DLD1 (cell line): ENCODE data around the gene RAB5B.
"Not testable (repeated sequence)": the region's sequence is repeated elsewhere in the genome, so short reads cannot be mapped to it uniquely, and the experiment has no call there.

Source experiments
- in situ Hi-C: cut with HindIII; loops from 2 replicates; pipeline ENCODE4 v1.10.0; 2017; ENCODE audit warnings: low sequenced_read_pairs

RAB5B gene

GRCh38 chr12:56013482-56013881 lies 39.6 kb downstream of the RAB5B start:
- in situ Hi-C loops, result no loop called here

DNA sequence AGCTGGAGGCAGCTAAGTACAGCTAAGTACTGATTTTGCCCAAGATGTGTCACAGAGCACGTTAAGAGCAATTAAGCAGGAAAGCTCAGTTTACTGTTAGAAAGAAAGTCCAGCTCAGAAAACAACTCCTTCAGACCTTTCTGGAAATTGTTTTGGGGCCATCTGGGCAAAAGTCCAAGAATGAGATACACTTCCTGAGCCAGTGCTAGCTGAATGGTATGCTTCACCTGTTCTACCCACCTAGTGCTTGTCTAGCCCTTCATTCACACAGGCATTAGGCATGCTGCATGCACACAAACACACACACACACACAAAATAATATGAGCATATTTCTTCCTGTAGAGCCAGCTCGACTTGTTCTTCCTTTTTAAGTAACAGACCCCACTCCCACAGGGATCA lies 40.3 kb downstream of the RAB5B start:
- in situ Hi-C loops, result no loop called here

DNA sequence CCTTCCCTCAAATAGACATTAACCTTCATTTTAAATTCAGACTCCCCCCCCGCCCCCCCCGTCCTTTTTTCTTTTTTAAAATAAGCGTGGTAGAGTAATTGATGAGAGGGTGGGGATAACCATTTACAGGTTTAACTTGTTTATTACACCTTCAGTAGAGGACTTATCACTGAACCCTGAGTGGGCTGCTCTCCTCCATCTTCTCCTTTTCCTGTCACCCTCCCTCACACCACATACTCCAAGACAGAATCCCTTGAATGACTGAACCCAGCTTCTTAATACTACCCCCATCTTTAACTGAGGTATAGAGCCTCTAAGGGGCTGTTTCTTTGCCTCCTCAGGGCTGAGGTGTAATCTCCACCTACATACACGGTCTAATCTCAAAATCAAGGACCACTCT lies 43.3 kb downstream of the RAB5B start:
- in situ Hi-C loops, result no loop called here

DNA sequence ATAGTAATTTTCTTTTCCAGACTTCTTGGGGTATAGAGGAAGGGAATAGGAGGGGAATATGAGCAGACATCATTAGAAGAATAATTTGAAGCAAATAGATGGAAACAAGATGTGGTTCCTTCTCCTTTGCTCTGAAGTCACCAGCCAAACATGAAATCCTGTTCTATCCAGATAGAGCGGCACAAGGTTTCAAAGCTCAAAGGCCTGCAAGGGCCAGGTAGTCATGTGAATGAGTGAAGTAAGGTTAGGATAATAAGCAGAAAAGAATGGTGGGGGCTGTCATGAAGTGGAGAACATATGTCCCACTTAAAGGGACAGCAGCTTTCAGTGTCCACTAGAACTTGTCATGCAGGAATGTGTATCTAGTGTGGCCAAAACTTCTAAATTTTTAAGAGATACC lies 44.5 kb downstream of the RAB5B start:
- in situ Hi-C loops, result no loop called here

DNA sequence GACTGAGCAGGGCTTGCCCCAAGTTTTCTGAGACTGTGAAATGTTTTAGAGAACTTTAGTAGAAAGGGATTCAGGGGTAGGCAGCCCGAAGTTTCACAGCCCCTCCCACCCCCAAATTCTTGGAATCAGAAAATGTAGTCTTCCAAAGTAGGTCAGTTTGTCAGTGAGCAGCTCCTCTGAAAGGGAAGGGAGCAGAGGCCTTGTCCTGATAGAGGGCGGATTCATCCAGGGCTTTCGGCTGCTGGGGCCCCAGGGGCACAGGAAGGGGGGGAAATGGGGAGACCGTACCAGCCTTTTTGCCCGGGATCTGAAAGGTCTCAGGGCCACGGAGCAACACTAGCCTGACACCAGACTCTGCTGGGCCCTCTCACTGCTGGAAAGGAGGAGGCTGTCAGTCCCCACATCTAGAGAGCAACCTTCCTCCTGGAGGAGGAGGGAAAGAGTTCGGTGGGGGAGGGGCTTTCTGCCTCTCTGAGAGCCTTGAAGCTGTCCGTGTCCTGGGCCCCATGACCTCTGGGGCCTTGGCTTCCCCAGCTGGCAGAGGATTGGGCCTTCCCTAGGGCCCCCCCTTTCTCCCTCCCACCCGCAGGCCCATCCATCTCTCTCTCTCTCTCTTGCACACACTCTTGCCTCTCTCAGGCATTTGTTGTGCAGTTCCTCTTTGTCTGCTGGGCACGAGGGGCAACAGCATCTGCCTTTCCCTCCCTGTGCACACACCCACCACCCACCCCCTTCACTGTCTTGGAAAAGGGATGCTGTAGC lies 46.7 kb downstream of the RAB5B start, which contains the start of gene IKZF4:
Gene IKZF4 (plus strand): TSS at position 621 of the 762 bp plus-strand sequence. CDS start 451 bp downstream, outside the sequence.
- in situ Hi-C loops, result no loop called here

- in situ Hi-C loops, result no loop called here
Observed at GRCh38 chr12:56021889-56022497, 48.1 kb downstream of the RAB5B start.

DNA sequence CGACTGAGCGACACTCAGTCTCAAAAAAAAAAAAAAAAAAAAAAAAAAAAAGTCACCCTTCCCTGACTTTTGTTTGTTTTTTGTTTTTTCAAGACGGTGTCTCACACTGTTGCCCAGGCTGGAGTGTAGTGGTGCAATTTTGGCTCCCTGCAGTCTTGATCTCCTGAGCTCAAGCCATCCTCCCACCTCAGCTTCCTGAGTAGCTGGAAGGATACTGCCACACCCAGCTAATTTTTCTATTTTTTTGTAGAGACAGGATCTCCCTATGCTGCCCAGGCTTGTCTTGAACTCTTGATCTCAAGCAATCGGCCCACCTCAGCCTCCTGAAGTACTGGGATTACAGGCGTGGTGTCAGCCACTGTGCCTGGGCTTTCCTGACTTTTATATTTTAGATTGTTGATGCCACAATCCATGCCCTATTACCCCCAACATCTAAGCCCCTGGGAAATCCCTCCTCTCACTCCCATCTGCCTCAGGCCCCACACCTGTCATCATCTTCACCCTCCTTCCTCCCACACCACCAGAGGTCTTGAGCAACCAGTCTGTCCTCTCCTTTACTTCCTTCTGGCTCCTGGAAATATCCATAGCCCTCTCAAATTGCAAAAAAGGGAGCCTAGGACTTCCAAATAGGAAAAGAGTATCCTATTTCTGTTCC lies 54.8 kb downstream of the RAB5B start:
- in situ Hi-C loops, result no loop called here

DNA sequence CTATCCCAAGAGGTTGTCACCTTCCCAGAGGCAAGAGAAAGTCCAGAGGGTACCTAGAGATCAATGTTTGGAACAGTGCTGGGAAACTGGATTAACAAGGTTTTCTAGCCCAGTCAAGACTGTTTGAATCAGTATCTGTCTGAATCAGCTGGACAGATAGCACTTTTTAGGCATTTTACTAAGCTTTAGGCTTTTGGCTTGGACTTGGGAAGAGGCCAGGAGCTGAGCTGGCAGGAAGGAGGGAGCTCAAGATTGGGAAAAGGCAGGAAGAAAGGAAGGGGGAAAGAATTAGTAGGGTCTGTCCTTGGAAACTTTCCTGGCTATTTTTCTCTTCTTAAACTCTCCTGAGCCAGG lies 55.3 kb downstream of the RAB5B start:
- in situ Hi-C loops, result no loop called here

DNA sequence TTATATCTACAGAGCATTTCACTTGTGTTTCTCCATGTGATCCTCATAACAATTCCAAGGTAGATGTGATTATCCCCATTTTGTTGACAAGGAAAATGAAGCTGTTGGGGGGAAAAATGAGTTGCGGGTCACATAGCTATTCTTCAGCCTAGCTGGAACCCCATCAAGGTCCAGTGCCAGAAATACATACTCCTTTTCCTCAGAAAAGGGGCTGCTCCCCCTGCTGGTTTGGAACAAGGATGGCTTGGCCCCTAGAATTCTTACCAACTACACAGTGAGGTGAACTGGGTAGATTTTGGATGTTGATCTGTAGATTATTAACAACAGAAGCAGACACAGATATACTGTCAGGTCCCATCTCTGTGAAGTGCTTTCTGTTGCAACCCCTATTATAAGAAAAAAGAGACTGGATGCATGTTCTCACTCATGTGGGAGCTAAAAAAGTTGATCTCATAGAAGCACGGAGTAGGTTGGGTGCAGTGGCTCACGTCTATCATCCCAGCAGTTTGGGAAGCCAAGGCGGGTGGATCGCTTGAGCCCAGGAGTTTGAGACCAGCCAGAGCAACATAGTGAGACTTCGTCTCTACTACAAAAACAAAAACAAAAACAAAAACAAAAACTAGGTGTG lies 55.9 kb downstream of the RAB5B start:
- in situ Hi-C loops, result no loop called here

DNA sequence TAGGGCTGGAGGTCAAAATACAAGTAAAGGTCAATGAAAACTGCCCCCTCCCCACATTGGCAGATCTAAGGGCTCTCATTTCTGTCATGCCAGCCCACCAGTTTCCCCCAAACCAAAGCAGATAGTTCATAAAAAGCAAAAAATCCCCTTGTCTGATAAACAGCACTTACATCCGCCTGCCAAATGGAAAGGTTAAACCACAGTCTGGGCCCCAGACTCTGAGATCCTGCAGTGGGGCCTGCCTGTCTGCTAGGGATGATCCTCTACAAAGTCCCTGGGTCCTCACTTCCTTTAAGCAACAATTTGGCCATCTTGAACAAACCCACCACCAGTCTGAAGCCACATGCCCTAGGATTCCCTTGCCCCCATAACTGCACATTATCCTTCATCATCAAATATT lies 58.1 kb downstream of the RAB5B start:
- in situ Hi-C loops, result no loop called here

- in situ Hi-C loops, result no loop called here
Observed at GRCh38 chr12:56034586-56035332, 60.9 kb downstream of the RAB5B start.

DNA sequence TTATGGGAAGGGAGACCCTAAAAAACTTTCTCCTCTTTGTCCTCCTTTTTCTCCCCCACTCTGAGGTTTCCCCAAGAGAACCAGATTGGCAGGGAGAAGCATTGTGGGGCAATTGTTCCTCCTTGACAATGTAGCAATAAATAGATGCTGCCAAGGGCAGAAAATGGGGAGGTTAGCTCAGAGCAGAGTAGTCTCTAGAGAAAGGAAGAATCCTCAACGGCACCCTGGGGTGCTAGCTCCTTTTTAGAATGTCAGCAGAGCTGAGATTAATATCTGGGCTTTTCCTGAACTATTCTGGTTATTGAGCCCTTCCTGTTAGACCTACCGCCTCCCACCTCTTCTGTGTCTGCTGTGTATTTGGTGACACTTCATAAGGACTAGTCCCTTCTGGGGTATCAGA lies 63.3 kb downstream of the RAB5B start:
- in situ Hi-C loops, result no loop called here

DNA sequence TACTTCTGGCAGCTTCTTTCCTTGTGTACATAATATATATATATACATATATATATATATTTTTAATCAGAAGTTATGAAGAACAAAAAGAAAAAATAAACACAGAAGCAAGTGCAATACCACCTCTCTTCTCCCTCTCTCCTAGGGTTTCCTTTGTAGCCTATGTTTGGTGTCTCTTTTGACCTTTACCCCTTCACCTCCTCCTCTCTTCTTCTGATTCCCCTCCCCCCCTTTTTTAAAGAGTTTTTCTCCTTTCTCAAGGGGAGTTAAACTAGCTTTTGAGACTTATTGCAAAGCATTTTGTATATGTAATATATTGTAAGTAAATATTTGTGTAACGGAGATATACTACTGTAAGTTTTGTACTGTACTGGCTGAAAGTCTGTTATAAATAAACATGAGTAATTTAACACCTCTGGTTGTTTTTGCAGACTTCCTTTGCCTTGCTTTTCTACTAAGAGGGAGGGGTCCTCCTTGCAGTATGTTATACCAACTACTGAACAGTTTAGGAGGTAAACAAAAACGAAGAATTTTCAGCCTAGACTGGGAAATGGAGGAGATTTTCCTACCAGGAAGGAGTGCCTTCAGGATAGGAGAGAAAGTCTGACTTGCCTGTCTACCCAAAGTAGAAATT lies 64.3 kb downstream of the RAB5B start:
- in situ Hi-C loops, result no loop called here

GRCh38 chr12:56040151-56040550 lies 66.3 kb downstream of the RAB5B start:
- in situ Hi-C loops, result no loop called here

GRCh38 chr12:56040963-56041551 lies 67.2 kb downstream of the RAB5B start:
- in situ Hi-C loops, result no loop called here

DNA sequence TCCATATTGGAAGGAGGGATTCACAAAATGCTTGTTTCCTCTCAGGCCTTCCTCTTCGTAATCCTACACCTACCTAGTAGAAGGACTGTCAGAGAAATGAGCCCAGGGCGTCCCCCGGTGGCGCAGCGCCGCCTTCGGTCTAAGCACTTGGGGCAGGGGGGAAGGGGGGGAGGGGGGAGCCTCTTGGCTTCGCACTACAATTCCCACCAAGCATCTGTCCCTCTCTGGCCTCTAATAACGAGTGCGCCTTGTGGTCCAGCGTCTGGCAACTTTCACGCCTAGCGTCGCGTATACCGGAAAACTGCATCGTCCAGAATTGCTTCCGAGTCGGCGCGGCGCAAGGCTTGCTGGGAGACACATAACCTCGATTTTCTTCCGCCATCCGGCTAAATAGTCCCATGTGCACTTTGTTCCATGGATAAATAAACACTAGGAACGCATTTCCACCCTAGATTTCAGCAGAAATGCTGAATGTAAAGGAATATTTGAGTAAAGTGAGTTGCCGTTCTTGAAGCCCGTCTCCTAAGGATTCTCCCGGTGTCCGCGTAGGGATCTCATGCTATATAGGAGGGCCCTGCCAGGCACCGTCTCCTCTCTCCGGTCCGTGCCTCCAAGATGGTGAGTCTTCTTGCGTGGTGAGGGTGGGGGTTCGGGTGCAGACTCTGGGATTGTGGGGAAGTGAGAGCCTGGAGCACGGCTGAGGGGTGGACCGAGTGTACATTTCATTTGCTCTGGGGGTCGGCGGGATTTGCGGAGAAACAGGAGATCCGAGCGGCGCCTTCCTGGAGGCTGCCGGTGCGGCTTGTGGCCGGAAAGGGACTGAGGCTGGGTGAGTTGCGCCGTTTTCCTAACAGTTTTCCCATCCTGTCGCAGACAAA lies 67.9 kb downstream of the RAB5B start, which contains the start of gene RPS26:
Gene RPS26 (plus strand): TSS at position 367 of the 878 bp plus-strand sequence. CDS start 249 bp downstream, at position 616.
- in situ Hi-C loops, result no loop called here

- in situ Hi-C loops, result not testable (repeated sequence)
Observed at GRCh38 chr12:56042430-56042813, 68.5 kb downstream of the RAB5B start.

GRCh38 chr12:56042843-56043242 lies 69.0 kb downstream of the RAB5B start:
- in situ Hi-C loops, result no loop called here
